ENCODE results near the gene LGALS7. TPM values are rescaled to one million over a fixed set of nuclear protein-coding genes. Genes with fewer than 3 reads are reported as not detected.
A peak's percentile ranks its signal among the peaks of the same experiment; 100 is the strongest.

Gene LGALS7
- total RNA-seq, 1 donor from 2014 or later: not detected

DNA sequence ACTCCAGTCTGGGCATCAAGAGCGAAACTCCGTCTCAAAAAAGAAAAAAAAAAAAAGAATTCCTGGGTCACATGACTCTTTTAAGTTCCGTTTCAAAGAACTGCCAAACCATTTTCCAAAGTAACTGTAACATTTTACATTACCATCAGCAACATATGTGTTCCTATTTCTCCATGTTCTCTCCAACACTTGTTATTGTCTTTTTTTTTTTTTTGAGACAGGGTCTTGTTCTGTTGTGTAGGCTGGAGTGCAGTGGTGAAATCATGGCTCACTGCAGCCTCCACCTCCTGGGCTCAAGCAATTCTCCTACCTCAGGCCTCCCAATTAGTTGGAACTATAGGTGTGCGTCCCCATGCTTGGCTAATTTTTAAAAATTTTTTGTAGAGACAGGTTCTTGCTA, 22.2 kb upstream of the LGALS7 start:
- Histone ChIP-seq H3K4me1 (ENCODE audit: insufficient read depth, low read length) (peaks cover 5% of the 10 kb centered on the region), H2AFZ (ENCODE audit: low read depth, low read length) (no peak overlapping the region), H3K4me2 (ENCODE audit: low read length) (no peak overlapping the region), H3K9ac (ENCODE audit: low read length) (no peak overlapping the region), H3K36me3 (ENCODE audit: insufficient read depth, low read length) (no peaks in the 10 kb centered on the region), H3K27me3 (ENCODE audit: insufficient read depth, low read length) (peaks cover under 1% of the 10 kb centered on the region), H3K79me2 (ENCODE audit: insufficient read depth, low read length) (no peaks in the 10 kb centered on the region), H3K4me3 (ENCODE audit: insufficient read depth, low read depth, low read length) (no peak overlapping the region), H4K20me1 (ENCODE audit: insufficient read depth, low read length) (no peaks in the 10 kb centered on the region), H3K9me3 (ENCODE audit: insufficient read depth, low read depth, low read length) (no peaks in the 10 kb centered on the region), H3K27ac (ENCODE audit: low read depth, low read length) (no peak overlapping the region)
- TF ChIP-seq CTCF (IDR thresholded peaks at IDR 0.05; ENCODE audit: insufficient read depth, low read depth, low read length) (no peak), EZH2 (IDR thresholded peaks at IDR 0.05; ENCODE audit: insufficient read depth, low read length) (no peak)
- peaks cover 2% of the 10 kb centered on the region for H3K9me3 Mint-ChIP-seq (ENCODE audit: unreplicated experiment)
- no peaks in the 10 kb centered on the region for H3K27me3 Mint-ChIP-seq (ENCODE audit: low read depth, unreplicated experiment)
- no peak overlapping the region for H3K4me3 Mint-ChIP-seq (ENCODE audit: unreplicated experiment)
- no peak for FAIRE-seq
- peaks cover 5% of the 10 kb centered on the region for H3K4me1 Mint-ChIP-seq (ENCODE audit: low read depth, unreplicated experiment)
- no peak for DNase-seq (ENCODE audit: low read depth)
- no peak overlapping the region for H3K27ac Mint-ChIP-seq (ENCODE audit: unreplicated experiment)
- no peaks in the 10 kb centered on the region for H3K36me3 Mint-ChIP-seq (ENCODE audit: low read depth, unreplicated experiment)

- Histone ChIP-seq H3K4me2 (ENCODE audit: low read length) (no peak overlapping the region), H3K36me3 (ENCODE audit: insufficient read depth, low read length) (no peaks in the 10 kb centered on the region), H3K27me3 (ENCODE audit: insufficient read depth, low read length) (no peaks in the 10 kb centered on the region), H3K9ac (ENCODE audit: low read length) (no peak overlapping the region), H3K4me3 (ENCODE audit: insufficient read depth, low read depth, low read length) (no peak overlapping the region), H4K20me1 (ENCODE audit: insufficient read depth, low read length) (no peaks in the 10 kb centered on the region), H3K27ac (ENCODE audit: low read depth, low read length) (no peak overlapping the region), H2AFZ (ENCODE audit: low read depth, low read length) (no peak overlapping the region), H3K4me1 (ENCODE audit: insufficient read depth, low read length) (peaks cover 5% of the 10 kb centered on the region), H3K79me2 (ENCODE audit: insufficient read depth, low read length) (no peaks in the 10 kb centered on the region), H3K9me3 (ENCODE audit: insufficient read depth, low read depth, low read length) (no peaks in the 10 kb centered on the region)
- H3K4me1 Mint-ChIP-seq (ENCODE audit: low read depth, unreplicated experiment): peaks cover 5% of the 10 kb centered on the region
- H3K27me3 Mint-ChIP-seq (ENCODE audit: low read depth, unreplicated experiment): peaks cover under 1% of the 10 kb centered on the region
- H3K4me3 Mint-ChIP-seq (ENCODE audit: unreplicated experiment): no peak overlapping the region
- no peaks in the 10 kb centered on the region for H3K9me3 Mint-ChIP-seq (ENCODE audit: unreplicated experiment)
- DNase-seq (ENCODE audit: low read depth) (no peak), FAIRE-seq (no peak)
- TF ChIP-seq CTCF (IDR thresholded peaks at IDR 0.05; ENCODE audit: insufficient read depth, low read depth, low read length) (no peak), EZH2 (IDR thresholded peaks at IDR 0.05; ENCODE audit: insufficient read depth, low read length) (no peak)
- H3K36me3 Mint-ChIP-seq (ENCODE audit: low read depth, unreplicated experiment): no peaks in the 10 kb centered on the region
- no peak overlapping the region for H3K27ac Mint-ChIP-seq (ENCODE audit: unreplicated experiment)
These were observed 20.4 kb upstream of the LGALS7 start for GRCh38 chr19:38793671-38794070.

DNA sequence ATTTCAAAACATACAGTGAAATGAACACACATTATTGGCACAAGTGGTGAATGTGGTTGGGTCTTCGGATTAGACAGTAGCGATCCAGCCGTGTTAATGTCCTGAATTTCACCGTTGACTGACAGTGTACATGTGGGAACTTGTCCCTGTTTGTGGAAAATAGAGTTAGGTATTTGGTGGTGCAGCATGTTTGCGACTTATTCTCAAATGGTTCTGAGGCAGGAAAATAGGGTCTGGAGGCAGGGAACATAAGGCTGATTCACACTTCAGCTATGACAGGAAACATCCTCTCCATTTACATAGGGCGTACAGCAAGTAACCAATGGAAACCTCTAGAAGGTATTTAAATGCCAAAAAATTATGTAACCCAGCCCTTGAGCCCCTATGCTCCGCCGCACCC, 19.9 kb upstream of the LGALS7 start:
- no peaks in the 10 kb centered on the region for H4K20me1 ChIP-seq (ENCODE audit: insufficient read depth, low read length)
- H3K4me3 ChIP-seq (ENCODE audit: insufficient read depth, low read depth, low read length): no peak overlapping the region
- Mint-ChIP-seq H3K4me3 (ENCODE audit: unreplicated experiment) (no peak overlapping the region), H3K36me3 (ENCODE audit: low read depth, unreplicated experiment) (no peaks in the 10 kb centered on the region), H3K27me3 (ENCODE audit: low read depth, unreplicated experiment) (peaks cover 4% of the 10 kb centered on the region), H3K4me1 (ENCODE audit: low read depth, unreplicated experiment) (peaks cover 5% of the 10 kb centered on the region), H3K9me3 (ENCODE audit: unreplicated experiment) (no peaks in the 10 kb centered on the region), H3K27ac (ENCODE audit: unreplicated experiment) (peak overlapping the region; percentile 79)
- no peak overlapping the region for H3K9ac ChIP-seq (ENCODE audit: low read length)
- FAIRE-seq (no peak), DNase-seq (ENCODE audit: low read depth) (no peak)
- no peak overlapping the region for H2AFZ ChIP-seq (ENCODE audit: low read depth, low read length)
- H3K79me2 ChIP-seq (ENCODE audit: insufficient read depth, low read length): no peaks in the 10 kb centered on the region
- no peaks in the 10 kb centered on the region for H3K27me3 ChIP-seq (ENCODE audit: insufficient read depth, low read length)
- no peaks in the 10 kb centered on the region for H3K36me3 ChIP-seq (ENCODE audit: insufficient read depth, low read length)
- no peaks in the 10 kb centered on the region for H3K9me3 ChIP-seq (ENCODE audit: insufficient read depth, low read depth, low read length)
- H3K4me1 ChIP-seq (ENCODE audit: insufficient read depth, low read length): peaks cover 5% of the 10 kb centered on the region
- TF ChIP-seq CTCF (IDR thresholded peaks at IDR 0.05; ENCODE audit: insufficient read depth, low read depth, low read length) (no peak), EZH2 (IDR thresholded peaks at IDR 0.05; ENCODE audit: insufficient read depth, low read length) (no peak)
- no peak overlapping the region for H3K27ac ChIP-seq (ENCODE audit: low read depth, low read length)
- no peak overlapping the region for H3K4me2 ChIP-seq (ENCODE audit: low read length)

Measured in astrocyte (in vitro differentiated cells and primary cell).